ENCODE measurements around the gene NEUROD2. TPM values are rescaled to one million over a fixed set of nuclear protein-coding genes. Genes with fewer than 3 reads are reported as not detected.
"Not testable (repeated sequence)": the region's sequence is repeated elsewhere in the genome, so short reads cannot be mapped to it uniquely, and the experiment has no call there.

Gene NEUROD2
- total RNA-seq, 1 experiment from 2014 or later: not detected

DNA sequence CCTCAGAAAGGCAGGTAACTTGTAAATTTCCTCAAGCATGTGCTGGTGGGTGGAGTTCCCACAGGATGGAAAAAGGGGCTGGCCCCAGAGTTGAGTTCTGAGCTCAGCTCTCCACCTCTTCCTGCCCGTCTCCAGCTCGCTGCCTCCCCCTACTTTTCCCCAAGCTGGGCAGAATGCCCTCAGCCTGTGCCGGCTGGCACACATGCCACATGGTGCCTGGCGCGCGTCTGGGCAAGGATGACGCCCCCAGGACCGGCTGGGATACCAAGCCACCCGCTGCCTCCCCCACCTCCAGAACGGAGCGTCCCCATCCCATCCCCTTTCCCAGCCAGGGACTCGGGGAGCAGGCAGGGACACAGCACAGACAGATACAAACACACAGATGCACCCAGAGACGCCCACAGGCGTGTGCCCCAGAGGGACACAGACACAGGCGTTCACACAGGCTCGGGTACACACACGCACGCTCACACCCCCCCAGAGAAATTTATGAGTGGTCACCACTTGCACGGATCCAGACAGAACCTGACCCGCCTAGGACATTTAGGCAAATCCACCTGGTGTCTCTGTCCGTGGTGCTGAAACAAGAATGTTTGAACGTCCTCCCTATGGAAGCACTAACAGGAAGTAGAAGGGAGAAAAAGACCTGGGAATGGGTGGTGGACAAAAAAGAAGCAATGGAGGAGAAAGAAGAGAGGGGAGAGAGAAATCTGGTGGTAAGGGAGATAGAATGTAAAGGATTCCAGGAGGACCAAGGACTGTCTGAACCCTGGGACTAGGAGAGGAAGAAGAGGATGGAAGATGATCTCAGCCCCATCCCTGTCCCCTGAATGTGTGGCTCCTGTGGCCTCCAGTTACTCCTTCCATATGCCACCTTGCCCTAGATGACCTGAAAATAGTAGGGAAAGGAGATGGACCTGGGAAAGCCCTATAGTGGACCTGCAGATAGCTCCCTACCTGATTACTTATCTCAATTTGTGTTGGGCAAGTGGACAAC is 15.5 kb downstream of the NEUROD2 start:
- no peaks in the 10 kb centered on the region for H3F3A ChIP-seq (ENCODE audit: low read length, unreplicated experiment)
- H3K9me3 ChIP-seq (ENCODE audit: low read length): no peaks in the 10 kb centered on the region
- no peaks in the 10 kb centered on the region for H4K20me1 ChIP-seq (ENCODE audit: low read length)
- no TSS peak for BruUV-seq (replicated peaks)
- no peaks in the 10 kb centered on the region for H3K79me2 ChIP-seq (ENCODE audit: low read length)
- no peak overlapping the region for H3K4me3 ChIP-seq (ENCODE audit: low read length)
- H3K4me2 ChIP-seq (ENCODE audit: low read length): no peak overlapping the region
- H3K27me3 ChIP-seq (ENCODE audit: low read length): no peaks in the 10 kb centered on the region
- ChIA-PET POLR2A (ENCODE audit: unreplicated experiment) (no interaction called here), CTCF (no interaction called here)
- DNase-seq (peak; percentile 67), ATAC-seq (peak; percentile 35; the same call in 1 of the 2 replicates)
- no peaks in the 10 kb centered on the region for H3K4me1 ChIP-seq (ENCODE audit: insufficient read depth, low read length)
- intact Hi-C loops (cut with micrococcal nuclease): no loop called here
- TF ChIP-seq, protein P1, sequence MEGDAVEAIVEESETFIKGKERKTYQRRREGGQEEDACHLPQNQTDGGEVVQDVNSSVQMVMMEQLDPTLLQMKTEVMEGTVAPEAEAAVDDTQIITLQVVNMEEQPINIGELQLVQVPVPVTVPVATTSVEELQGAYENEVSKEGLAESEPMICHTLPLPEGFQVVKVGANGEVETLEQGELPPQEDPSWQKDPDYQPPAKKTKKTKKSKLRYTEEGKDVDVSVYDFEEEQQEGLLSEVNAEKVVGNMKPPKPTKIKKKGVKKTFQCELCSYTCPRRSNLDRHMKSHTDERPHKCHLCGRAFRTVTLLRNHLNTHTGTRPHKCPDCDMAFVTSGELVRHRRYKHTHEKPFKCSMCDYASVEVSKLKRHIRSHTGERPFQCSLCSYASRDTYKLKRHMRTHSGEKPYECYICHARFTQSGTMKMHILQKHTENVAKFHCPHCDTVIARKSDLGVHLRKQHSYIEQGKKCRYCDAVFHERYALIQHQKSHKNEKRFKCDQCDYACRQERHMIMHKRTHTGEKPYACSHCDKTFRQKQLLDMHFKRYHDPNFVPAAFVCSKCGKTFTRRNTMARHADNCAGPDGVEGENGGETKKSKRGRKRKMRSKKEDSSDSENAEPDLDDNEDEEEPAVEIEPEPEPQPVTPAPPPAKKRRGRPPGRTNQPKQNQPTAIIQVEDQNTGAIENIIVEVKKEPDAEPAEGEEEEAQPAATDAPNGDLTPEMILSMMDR (conservative IDR thresholded peaks at IDR 0.05; ENCODE audit: low read depth, low read length): no peak
- TF ChIP-seq EZH2phosphoT487 (IDR thresholded peaks at IDR 0.05; ENCODE audit: borderline replicate concordance, low read length): no peak
- TF ChIP-seq EZH2 (IDR thresholded peaks at IDR 0.05; ENCODE audit: low read length, unreplicated experiment): no peak
- no peaks in the 10 kb centered on the region for H3K36me3 ChIP-seq (ENCODE audit: low read depth, low read length)
- H2AFZ ChIP-seq (ENCODE audit: low read length): no peak overlapping the region
- no peak overlapping the region for H3K27ac ChIP-seq (ENCODE audit: low read length)
- H3K9ac ChIP-seq (ENCODE audit: low read length): no peak overlapping the region
- no peaks in the 10 kb centered on the region for H3K9me2 ChIP-seq (replicated peaks; ENCODE audit: low read length)

DNA sequence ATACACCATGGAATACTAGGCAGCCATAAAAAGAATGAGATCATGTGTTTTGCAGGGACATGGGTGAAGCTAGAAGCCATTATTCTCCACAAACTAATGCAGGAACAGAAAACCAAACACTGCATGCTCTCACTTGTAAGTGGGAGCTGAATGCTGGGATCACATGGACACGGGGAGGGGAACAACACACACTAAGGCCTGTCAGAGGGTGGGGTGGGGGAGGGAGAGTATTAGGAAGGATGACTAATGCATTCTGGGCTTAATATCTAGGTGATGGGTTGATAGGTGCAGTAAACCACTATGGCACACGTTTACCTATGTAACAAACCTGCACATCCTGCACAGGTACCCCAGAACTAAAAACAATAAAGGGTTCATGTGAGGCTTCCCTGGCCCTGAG is 17.5 kb downstream of the NEUROD2 start:
- H3K27ac ChIP-seq (ENCODE audit: low read length); CTCF ChIA-PET; H3K4me2 ChIP-seq (ENCODE audit: low read length); H3K27me3 ChIP-seq (ENCODE audit: low read length); H4K20me1 ChIP-seq (ENCODE audit: low read length); H3K4me1 ChIP-seq (ENCODE audit: insufficient read depth, low read length); intact Hi-C loops (cut with micrococcal nuclease); H3K4me3 ChIP-seq (ENCODE audit: low read length); H3K79me2 ChIP-seq (ENCODE audit: low read length); H3K9me3 ChIP-seq (ENCODE audit: low read length); ATAC-seq; H3K9me2 ChIP-seq (replicated peaks; ENCODE audit: low read length); BruUV-seq (replicated peaks); H3K36me3 ChIP-seq (ENCODE audit: low read depth, low read length); POLR2A ChIA-PET (ENCODE audit: unreplicated experiment); H2AFZ ChIP-seq (ENCODE audit: low read length); H3K9ac ChIP-seq (ENCODE audit: low read length); H3F3A ChIP-seq (ENCODE audit: low read length, unreplicated experiment): not testable (repeated sequence)
- DNase-seq: peak; percentile 26

DNA sequence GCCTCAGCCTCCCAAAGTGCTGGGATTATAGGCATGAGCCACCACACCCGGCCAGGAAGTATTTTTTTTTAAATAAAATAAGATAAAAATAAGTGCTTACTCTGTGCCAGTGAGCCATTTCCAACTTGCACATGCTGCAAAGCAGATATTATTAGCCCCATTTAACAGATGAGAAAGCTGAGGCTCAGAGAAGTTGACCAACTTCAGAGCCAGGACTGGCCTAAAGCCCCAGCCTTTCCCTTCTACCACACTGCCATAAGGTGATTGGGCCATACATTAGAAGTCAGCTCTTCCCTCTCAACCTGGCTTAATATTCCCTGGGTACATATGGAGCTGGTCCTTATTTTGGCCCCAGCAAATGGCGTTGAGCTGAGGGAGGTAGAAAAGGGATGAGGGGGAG is 25.1 kb downstream of the NEUROD2 start:
- Histone ChIP-seq H3F3A (ENCODE audit: low read length, unreplicated experiment) (no peaks in the 10 kb centered on the region), H3K4me3 (ENCODE audit: low read length) (no peak overlapping the region), H3K4me2 (ENCODE audit: low read length) (no peak overlapping the region), H3K9me3 (ENCODE audit: low read length) (no peaks in the 10 kb centered on the region), H3K79me2 (ENCODE audit: low read length) (no peaks in the 10 kb centered on the region), H3K27me3 (ENCODE audit: low read length) (no peaks in the 10 kb centered on the region), H3K27ac (ENCODE audit: low read length) (no peak overlapping the region), H3K36me3 (ENCODE audit: low read depth, low read length) (no peaks in the 10 kb centered on the region), H2AFZ (ENCODE audit: low read length) (no peak overlapping the region), H3K9me2 (replicated peaks; ENCODE audit: low read length) (no peaks in the 10 kb centered on the region), H3K9ac (ENCODE audit: low read length) (no peak overlapping the region), H3K4me1 (ENCODE audit: insufficient read depth, low read length) (no peaks in the 10 kb centered on the region), H4K20me1 (ENCODE audit: low read length) (no peaks in the 10 kb centered on the region)
- intact Hi-C loops (cut with micrococcal nuclease): no loop called here
- CTCF ChIA-PET: no interaction called here
- TF ChIP-seq, protein P1 (conservative IDR thresholded peaks at IDR 0.05; ENCODE audit: low read depth, low read length): no peak
- TF ChIP-seq EZH2 (IDR thresholded peaks at IDR 0.05; ENCODE audit: low read length, unreplicated experiment): no peak
- TF ChIP-seq EZH2phosphoT487 (IDR thresholded peaks at IDR 0.05; ENCODE audit: borderline replicate concordance, low read length): no peak
- DNase-seq (no peak), ATAC-seq (no peak)
- no TSS peak for BruUV-seq (replicated peaks)
- POLR2A ChIA-PET (ENCODE audit: unreplicated experiment): no interaction called here

All from PC-3 (cell line).